B cell (primary cell): ENCODE measurements around the gene HSD17B4. TPM values are rescaled to one million over a fixed set of nuclear protein-coding genes. Genes with fewer than 3 reads are reported as not detected.

Experiments
- ATAC-seq: fragments of 200-7000 bp; cut with Tn5 transposase; one replicate; pipeline ENCODE4 v1.10.0; 2021; ENCODE audit warnings: low read depth, mild to moderate bottlenecking, moderate number of reproducible peaks, moderate library complexity
- CTCF ChIA-PET: fragments of 350-600 bp; sonication (Branson Sonifier 250); formaldehyde crosslinking; loops from one replicate; lab custom pipeline; 2021; ENCODE audit warnings: antibody characterized with exemption, inconsistent platforms; lab: Charles Lee
- POLR2A ChIA-PET: fragments of 350-600 bp; sonication (Branson Sonifier 250); formaldehyde crosslinking; loops from one replicate; lab custom pipeline; 2021; ENCODE audit warnings: antibody characterized with exemption; lab: Charles Lee
- DNase-seq: peaks from one replicate; pipeline ENCODE4 v3.0.0; 2013
- H2AFZ ChIP-seq: 2 replicates; pipeline ENCODE4 v1.6.1; 2012; ENCODE audit warnings: mild to moderate bottlenecking, low read depth, low read length; ENCODE audit not compliant: insufficient read depth, poor library complexity, severe bottlenecking
- H3K27ac ChIP-seq, 2 donors: 1 replicate in 1 of 2; 2 replicates in 1 of 2; pipeline ENCODE4 v1.5.1; 2012 to 2013; ENCODE audit warnings: low read length in 2 of 2, mild to moderate bottlenecking in 2 of 2, moderate library complexity in 1 of 2
- H3K27me3 ChIP-seq, 4 experiments: fragments of 200-600 bp in 1 of 4; sonication (generic) in 1 of 4; replicated peaks in 1 of 4; 1 replicate in 2 of 4; 2 replicates in 2 of 4; pipeline versions ENCODE4 v1.6.1 to v1.7.0; 2013 to 2016; ENCODE audit warnings: low read length in 3 of 4, mild to moderate bottlenecking in 2 of 4, mixed read lengths in 1 of 4, moderate library complexity in 1 of 4; ENCODE audit not compliant: insufficient read depth in 4 of 4, control insufficient read depth in 3 of 4; ENCODE audit errors: control extremely low read depth in 1 of 4
- H3K36me3 ChIP-seq, 2 experiments: replicated peaks in 1 of 2; 1 replicate in 1 of 2; 2 replicates in 1 of 2; pipeline versions ENCODE4 v1.6.1 to v1.7.1; 2013; ENCODE audit warnings: low read length in 1 of 2; ENCODE audit not compliant: insufficient read depth in 2 of 2, control insufficient read depth in 1 of 2; ENCODE audit errors: control extremely low read depth in 1 of 2, extremely low read depth in 1 of 2
- H3K4me1 ChIP-seq, 2 donors: fragments of 200-600 bp in 1 of 2; sonication (generic) in 1 of 2; 1 replicate in 1 of 2; 2 replicates in 1 of 2; pipeline versions ENCODE4 v1.5.1 to v1.6.1; 2013 to 2017; ENCODE audit warnings: low read length in 2 of 2; ENCODE audit not compliant: control insufficient read depth in 2 of 2, insufficient read depth in 2 of 2
- H3K4me2 ChIP-seq: replicated peaks from 2 replicates; pipeline ENCODE3; 2012; ENCODE audit warnings: mild to moderate bottlenecking, low read depth, low read length; ENCODE audit not compliant: poor library complexity, severe bottlenecking
- H3K4me3 ChIP-seq, 5 experiments: fragments of 200-600 bp in 1 of 5; sonication (generic) in 1 of 5; 1 replicate in 3 of 5; 2 replicates in 2 of 5; pipeline versions ENCODE4 v1.5.1 to v1.7.0; 2011 to 2016; ENCODE audit warnings: low read length in 4 of 5, mild to moderate bottlenecking in 4 of 5, low read depth in 2 of 5, control low read depth in 1 of 5, moderate library complexity in 1 of 5; ENCODE audit not compliant: insufficient read depth in 1 of 5; ENCODE audit errors: control extremely low read depth in 1 of 5, extremely low read depth in 1 of 5
- H3K79me2 ChIP-seq: fragments of 200-600 bp; sonication (generic); one replicate; pipeline ENCODE4 v1.6.0; 2016; ENCODE audit warnings: low read length; ENCODE audit not compliant: control insufficient read depth, insufficient read depth
- H3K9ac ChIP-seq: fragments of 200-600 bp; sonication (generic); 2 replicates; pipeline ENCODE4 v1.6.1; 2017; ENCODE audit warnings: mild to moderate bottlenecking, low read length, moderate library complexity
- H3K9me3 ChIP-seq, 3 donors: one replicate each; pipeline versions ENCODE4 v1.6.1 to v1.7.1; 2013; ENCODE audit warnings: low read length in 2 of 3; ENCODE audit not compliant: control insufficient read depth in 2 of 3, insufficient read depth in 1 of 3; ENCODE audit errors: control extremely low read depth in 1 of 3
- H4K20me1 ChIP-seq: 2 replicates; pipeline ENCODE4 v1.6.0; 2012; ENCODE audit warnings: mild to moderate bottlenecking, low read length; ENCODE audit not compliant: insufficient read depth, control insufficient read depth, poor library complexity, severe bottlenecking
- H3K27ac Mint-ChIP-seq: one replicate; pipeline ENCODE4 v1.8.0; 2021; ENCODE audit warnings: mixed read lengths
- H3K27me3 Mint-ChIP-seq: one replicate; pipeline ENCODE4 v1.8.0; 2021; ENCODE audit warnings: mixed read lengths
- H3K4me1 Mint-ChIP-seq: one replicate; pipeline ENCODE4 v1.8.0; 2021; ENCODE audit warnings: mixed read lengths
- H3K4me3 Mint-ChIP-seq: one replicate; pipeline ENCODE4 v1.8.0; 2021; ENCODE audit warnings: mixed read lengths
- H3K9me3 Mint-ChIP-seq: one replicate; pipeline ENCODE4 v1.8.0; 2022; ENCODE audit warnings: mixed read lengths; ENCODE audit not compliant: insufficient read depth
- EZH2 ChIP-seq: IDR thresholded peaks from 2 replicates; pipeline ENCODE4 v1.6.1; 2012; ENCODE audit warnings: borderline replicate concordance, low read depth, mild to moderate bottlenecking, moderate library complexity, low read length; ENCODE audit not compliant: insufficient read depth, poor library complexity, severe bottlenecking
- WGBS: methylation state at CpG from one replicate; pipeline ENCODE4 v1.1.5; 2013; ENCODE audit warnings: missing lambda C conversion rate; ENCODE audit not compliant: insufficient coverage; 5-methylcytosine and 5-hydroxymethylcytosine counted together
- intact Hi-C: fragments of 100-400 bp; cut with micrococcal nuclease; formaldehyde crosslinking; loops from one replicate; pipeline ENCODE4 v1.10.0; 2022
- polyA plus RNA-seq: library from polyadenylated mRNA; depleted of rRNA; stranded (reverse); fragments of >200 nt; gene quantifications from 2 replicates; pipeline ENCODE4 v1.2.3, GENCODE V29; 2012
- total RNA-seq, 2 donors: library from RNA; stranded (reverse); fragments of 120-200 nt in 1 of 2; gene quantifications; 1 replicate in 1 of 2; 2 replicates in 1 of 2; pipeline versions ENCODE4 v1.2.3 to v1.2.4, GENCODE V29; 2013 to 2022
- TF ChIP-seq, protein P1 (sequence below): fragments of 200-600 bp; IDR thresholded peaks from one replicate; pipeline ENCODE4 v1.8.0; 2022; ENCODE audit warnings: antibody characterized with exemption, mild to moderate bottlenecking

Gene HSD17B4
- total and polyA plus RNA-seq, 2 donors (not counting 1 experiment from before 2014, with no cell fraction given): 114 to 125 TPM

DNA sequence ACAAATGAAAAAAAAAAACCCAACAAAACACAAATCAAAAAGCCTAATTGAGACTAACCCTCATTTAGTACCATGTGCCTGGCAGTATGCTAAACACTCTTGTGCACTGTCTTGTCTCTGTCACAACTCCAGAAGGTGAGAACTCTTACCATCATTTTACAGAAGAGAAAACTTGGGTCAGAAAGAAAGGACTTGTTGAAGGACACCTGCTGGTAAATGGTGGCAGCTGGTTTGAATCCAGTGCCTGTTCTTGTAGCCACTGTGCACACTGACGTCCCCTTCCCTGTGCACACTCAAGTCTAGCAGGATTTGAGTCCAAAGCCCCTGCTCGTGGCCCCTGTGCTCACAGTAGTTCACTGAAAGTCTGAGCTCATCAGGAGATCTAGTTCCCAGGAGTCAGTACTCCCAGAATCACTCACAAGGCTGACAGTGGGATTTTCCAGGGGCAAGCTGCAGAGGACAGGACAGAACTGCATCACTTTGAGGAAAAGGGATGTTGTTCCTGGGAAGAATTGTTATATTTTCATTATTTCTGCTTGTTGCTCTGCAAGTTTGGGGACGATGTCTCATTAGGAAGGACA lies 43.0 kb upstream of the HSD17B4 start:
- Histone ChIP-seq H3K9me3 (no peaks in the 10 kb centered on the region), H3K4me1 (peaks cover 67 to 68% of the 10 kb centered on the region in 2 donors), H4K20me1 (no peaks in the 10 kb centered on the region), H3K4me2 (no peak overlapping the region), H3K4me3 (no peak overlapping the region), H3K79me2 (peaks cover 66% of the 10 kb centered on the region), H3K27me3 (no peaks in the 10 kb centered on the region), H3K36me3 (no peaks in the 10 kb centered on the region), H2AFZ (peak overlapping the region; percentile 12), H3K9ac (no peak overlapping the region), H3K27ac (no peak overlapping the region)
- ATAC-seq (no peak), DNase-seq (no peak)
- H3K27me3 Mint-ChIP-seq: no peaks in the 10 kb centered on the region
- POLR2A ChIA-PET: interaction anchor here (1.0 to 1.2 kb wide), 2 partner anchors 91 to 419 kb away, joined by 3 to 4 read pairs; no protein-coding TSS in a partner anchor
- H3K4me3 Mint-ChIP-seq: no peak overlapping the region
- TF ChIP-seq, protein P1, sequence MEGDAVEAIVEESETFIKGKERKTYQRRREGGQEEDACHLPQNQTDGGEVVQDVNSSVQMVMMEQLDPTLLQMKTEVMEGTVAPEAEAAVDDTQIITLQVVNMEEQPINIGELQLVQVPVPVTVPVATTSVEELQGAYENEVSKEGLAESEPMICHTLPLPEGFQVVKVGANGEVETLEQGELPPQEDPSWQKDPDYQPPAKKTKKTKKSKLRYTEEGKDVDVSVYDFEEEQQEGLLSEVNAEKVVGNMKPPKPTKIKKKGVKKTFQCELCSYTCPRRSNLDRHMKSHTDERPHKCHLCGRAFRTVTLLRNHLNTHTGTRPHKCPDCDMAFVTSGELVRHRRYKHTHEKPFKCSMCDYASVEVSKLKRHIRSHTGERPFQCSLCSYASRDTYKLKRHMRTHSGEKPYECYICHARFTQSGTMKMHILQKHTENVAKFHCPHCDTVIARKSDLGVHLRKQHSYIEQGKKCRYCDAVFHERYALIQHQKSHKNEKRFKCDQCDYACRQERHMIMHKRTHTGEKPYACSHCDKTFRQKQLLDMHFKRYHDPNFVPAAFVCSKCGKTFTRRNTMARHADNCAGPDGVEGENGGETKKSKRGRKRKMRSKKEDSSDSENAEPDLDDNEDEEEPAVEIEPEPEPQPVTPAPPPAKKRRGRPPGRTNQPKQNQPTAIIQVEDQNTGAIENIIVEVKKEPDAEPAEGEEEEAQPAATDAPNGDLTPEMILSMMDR: peak; percentile 17
- TF ChIP-seq EZH2: no peak
- H3K9me3 Mint-ChIP-seq: no peaks in the 10 kb centered on the region
- intact Hi-C loops: no loop called here
- H3K27ac Mint-ChIP-seq: peak overlapping the region; percentile 78
- WGBS: 59% methylated on average over 2 of the region's 3 CpGs
- CTCF ChIA-PET: interaction anchor here (0.7 to 11.0 kb wide), 19 partner anchors 9 to 421 kb away, joined by 3 to 195 read pairs (median 27); partner anchors contain the start of genes DTWD2 and TNFAIP8
- peaks cover 80% of the 10 kb centered on the region for H3K4me1 Mint-ChIP-seq
